HG03354 (cell line): ENCODE results near the gene SLC35E1.

ENCODE experiments used
- ATAC-seq: cut with Tn5 transposase; IDR thresholded peaks from one replicate; pipeline ENCODE4 v1.9.1; 2021; ENCODE audit warnings: mild to moderate bottlenecking; ENCODE audit not compliant: unreplicated experiment, poor library complexity, severe bottlenecking

SLC35E1 gene

DNA sequence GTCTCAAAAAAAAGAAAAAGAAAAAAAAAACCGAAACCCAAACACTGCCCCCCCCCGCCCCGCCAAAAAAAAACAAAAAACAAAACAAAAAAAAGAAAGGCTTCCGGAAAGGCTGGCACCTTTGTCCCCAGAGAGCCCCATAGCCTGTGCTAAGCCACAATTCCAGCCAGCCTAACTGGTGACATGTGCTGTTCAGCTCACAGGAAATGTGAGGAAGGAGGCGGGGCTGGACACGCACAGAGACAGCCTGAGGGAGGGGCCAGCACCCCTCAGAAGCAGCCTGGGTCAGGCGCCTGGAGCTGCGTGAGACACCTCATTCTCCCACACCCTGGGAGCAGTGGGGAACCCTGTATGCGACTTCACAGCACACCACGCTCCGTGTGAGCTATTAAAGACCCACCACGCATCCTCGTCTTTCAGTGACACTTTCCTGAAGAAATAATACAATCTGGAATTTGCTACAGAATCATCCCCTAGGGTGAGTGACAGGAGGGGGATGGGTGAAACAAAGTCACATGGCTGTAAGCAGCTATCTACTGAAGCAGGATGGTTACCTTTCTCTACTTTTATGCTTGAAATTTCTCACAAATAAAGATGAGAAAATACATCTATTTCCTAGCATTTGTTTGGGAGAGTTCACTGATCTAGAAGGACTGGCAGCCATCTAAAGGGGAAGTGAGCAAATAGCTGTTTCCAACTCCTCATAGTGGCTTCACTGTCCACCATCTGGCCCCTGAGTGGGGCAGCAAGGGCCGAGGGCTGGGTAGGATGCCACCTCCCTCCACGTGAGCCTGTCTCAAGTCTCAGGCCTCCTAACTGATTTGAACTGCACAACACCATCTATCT lies 12.3 kb upstream of the SLC35E1 start:
- peak; percentile 54 for ATAC-seq

DNA sequence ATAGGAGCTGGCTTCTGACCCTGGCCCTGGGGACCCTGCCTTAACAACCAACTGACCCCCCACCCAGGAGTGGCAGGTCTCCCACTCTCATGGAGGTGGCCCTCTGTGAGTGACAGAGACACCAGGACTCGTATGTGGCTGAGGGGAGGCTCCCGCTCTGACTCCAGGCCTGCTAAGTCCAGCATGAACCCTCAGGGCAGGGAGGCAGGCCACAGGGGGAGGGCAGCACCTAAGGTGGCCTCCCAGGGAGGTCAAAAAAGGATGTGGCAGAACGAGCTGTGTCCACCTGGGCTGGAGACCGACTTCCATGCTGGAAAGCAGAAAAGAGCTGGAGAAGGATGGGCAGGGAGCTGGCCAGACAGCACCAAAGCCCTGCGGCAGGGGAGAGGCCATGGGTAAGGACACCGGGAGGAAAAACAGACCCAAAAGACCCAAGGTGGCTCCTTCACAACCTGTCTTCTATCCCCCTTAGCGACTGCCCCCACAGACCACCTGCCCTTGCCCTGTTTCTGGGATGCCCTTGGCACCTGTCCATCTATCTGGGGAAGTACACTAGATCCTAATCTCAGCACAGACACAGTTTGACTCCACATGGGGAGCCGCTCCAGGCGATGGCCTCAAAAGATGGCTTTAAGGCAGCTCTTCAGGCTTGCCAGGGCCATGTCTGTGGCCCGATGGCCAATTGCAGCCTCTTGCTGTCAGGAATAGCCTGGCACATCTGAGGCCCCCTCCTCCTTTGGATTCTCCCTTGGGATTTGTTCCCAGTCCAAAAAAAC lies 10.5 kb upstream of the SLC35E1 start:
- no peak for ATAC-seq

GRCh38 chr19:16581971-16582343 lies 9.7 kb upstream of the SLC35E1 start:
- ATAC-seq, result no peak

GRCh38 chr19:16581145-16581970 lies 9.1 kb upstream of the SLC35E1 start:
- no peak for ATAC-seq

DNA sequence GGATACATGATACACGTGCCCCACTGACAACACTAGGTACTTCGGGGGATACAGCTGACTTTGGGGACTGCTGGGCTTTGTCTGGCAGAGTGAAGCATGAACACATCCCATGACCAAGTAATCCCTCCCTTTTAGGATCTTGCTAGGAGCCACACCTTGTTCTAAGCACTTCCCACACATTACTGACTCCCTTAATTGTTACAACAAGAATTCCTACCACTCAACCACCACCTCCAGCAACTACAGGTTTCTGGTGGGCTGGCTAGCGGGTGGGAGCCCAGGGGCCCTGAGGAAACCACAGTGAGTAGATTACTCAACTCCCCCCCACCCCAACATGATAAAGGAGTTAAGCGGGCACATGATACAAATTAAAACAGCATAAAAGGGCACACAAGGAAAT lies 7.2 kb upstream of the SLC35E1 start:
- ATAC-seq, result no peak

GRCh38 chr19:16577531-16577985 lies 5.3 kb upstream of the SLC35E1 start:
- ATAC-seq, result no peak

DNA sequence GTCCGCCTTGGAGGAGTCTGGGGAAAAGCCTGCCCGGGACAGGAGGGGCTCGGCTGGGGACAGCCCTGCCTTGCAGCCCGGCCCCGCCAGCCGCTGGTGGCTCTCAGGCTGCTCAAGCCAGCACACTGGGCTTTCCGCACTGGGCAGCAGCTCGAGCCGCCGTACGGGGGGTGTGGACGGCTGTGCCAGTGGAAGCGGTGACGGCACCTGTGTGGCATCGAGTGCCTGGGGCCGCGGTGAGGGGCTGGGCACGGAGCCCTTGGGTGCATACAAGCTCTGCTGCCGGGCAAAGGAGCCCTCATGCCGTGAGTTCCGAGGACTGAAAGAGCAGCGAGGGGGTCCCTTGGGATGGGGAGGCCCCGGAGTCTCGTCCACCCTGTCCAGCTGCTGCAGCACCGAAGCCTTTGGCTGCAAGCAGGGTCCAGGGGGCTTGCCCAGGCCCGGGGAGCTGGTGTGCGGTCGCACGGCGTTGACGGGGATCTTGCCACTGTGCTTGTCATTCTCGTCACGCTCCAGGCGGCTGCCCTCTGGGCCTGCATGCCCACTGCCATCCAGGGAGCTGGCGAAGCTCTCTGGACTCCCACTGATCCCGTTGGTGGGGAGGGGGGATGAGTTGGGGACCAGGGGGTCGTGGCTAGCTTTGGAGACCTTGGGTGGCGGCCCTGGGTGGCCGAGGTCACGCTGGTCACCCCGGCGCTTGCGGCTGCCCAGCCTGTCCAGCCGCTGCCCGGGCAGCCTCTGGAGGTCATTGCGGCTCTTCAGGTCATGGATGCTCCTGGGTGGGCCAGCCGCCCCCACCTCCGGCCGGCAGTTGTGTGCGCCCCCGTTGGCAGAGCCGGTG lies 4.7 kb upstream of the SLC35E1 start:
- no peak for ATAC-seq

- no peak for ATAC-seq
Measured at GRCh38 chr19:16575861-16576689, 3.9 kb upstream of the SLC35E1 start.

GRCh38 chr19:16575282-16575681 lies 3.1 kb upstream of the SLC35E1 start:
- no peak for ATAC-seq

- ATAC-seq, result no peak
Measured at GRCh38 chr19:16573925-16574324, 1.7 kb upstream of the SLC35E1 start.

DNA sequence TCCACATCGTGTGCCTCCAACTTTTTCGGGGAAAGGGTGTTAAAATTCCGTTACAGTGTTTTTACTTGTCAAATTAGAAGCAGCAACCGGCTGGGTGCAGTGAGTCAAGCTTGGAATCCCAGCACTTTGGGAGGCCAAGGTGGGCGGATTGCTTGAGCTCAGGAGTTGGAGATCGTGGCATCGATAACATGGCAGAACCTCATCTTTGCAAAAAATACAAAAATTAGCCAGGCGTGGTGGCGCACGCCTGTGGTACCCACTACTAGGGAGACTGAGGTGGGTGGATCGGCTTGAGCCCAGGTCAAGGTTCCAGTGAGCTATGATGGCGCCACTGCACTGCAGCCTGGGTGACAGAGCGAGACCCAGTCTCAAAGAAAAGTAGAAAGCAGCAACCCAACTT lies 1.1 kb upstream of the SLC35E1 start:
- ATAC-seq, result no peak

- peak; percentile 37 for ATAC-seq
Measured at GRCh38 chr19:16571822-16572331, 338 bp downstream of the SLC35E1 start.

- no peak for ATAC-seq
Measured at GRCh38 chr19:16571283-16571682, 932 bp downstream of the SLC35E1 start.

DNA sequence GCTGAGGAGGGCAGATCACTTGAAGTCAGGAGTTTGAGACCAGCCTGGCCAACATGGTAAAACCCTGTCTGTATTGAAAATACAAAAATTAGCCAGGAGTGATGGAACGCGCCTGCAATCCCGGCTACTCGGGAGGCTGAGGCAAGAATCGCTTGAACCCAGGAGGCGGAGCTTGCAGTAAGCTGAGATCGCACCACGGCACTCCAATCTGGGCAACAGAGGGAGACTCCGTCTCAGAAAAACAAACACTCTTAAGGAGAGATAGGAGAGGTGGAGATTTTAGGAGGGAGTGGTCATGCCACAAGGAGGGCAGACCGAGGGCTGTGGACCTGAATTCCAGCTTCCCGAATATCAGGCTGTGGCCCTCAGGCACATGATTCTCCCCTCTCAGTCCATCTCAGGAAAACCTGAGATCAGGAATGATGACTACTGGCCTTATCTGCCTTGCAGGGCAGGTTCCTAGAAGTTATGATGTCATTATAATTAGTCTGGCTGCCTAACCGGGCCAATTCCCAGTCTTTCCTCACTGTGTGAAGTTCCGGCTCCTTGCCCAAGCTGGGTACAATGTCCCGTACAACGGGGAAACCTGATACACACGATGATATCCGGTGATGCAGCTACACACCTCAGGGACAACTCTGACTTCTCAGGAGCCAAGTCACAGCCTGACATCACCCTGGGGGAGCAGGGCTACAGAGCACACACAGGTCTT lies 2.5 kb downstream of the SLC35E1 start:
- ATAC-seq, result no peak

DNA sequence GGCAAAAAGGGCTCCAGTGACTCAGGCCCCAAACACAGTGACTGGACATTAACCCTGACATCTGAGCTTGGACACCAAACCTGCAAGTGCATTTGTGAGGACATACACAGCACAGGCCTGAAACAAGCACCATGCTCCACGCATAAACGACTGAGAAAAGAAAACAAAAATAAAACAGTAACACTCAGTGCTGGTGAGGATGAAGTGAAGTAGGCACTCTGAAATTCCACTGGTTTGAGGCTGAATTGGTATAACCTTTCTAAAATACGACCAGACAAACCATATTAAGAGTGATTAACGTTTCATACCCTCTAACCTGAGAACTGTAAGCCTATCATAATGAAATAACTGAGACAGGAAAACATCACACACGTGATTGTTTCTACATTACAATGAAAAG lies 5.5 kb downstream of the SLC35E1 start:
- ATAC-seq, result no peak

DNA sequence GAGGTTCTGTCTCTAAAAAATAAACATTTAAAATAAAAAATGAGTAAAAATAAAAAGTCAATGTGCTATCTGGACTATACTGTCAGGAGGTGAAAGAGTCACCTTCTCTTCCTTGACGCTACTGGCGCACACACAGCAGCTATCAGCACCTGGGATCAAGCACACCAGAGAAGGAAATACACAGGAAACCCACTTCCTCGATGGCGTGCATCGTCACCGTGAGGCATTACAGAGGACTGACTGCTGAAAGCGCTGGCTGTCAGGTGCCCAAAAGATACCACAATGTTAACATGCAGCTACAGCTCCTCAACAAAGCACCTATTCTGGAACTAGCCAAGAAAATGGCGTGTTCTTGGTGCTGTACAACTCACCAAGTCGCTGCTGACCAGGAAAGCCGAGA lies 6.1 kb downstream of the SLC35E1 start:
- no peak for ATAC-seq

DNA sequence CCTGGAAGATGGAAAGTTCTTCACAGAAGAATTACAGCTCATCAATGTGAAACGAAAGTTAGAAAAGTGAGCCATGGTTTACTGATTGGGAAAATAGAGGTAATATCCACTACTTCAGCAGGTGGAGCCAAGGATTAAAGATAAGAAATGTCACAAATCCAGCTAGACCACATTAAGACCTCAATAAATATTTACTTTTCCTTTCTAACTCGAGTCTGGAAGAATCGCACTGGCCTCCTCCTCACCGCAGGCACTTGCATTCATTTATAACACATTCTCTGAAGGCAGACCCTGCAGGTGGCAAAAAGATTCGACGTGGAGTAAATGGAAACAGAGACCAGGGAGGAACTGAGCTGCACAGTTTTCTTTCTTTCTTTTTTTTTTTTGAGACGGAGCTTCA lies 7.4 kb downstream of the SLC35E1 start:
- ATAC-seq, result no peak

- ATAC-seq, result no peak
Measured at GRCh38 chr19:16562608-16563025, 9.6 kb downstream of the SLC35E1 start.
